Measurements from ENCODE around the gene RAB11FIP3. TPM values are rescaled to one million over a fixed set of nuclear protein-coding genes. Genes with fewer than 3 reads are reported as not detected.

The RAB11FIP3 gene
- total RNA-seq, 2 donors from 2014 or later = 19.9 to 43.8 TPM

- no peak for DNase-seq (ENCODE audit: low spot score)
- H3K9me3 ChIP-seq = no peaks in the 10 kb centered on the region
- H3K4me1 ChIP-seq = peaks cover 0 to 12% of the 10 kb centered on the region in 2 donors
- no peak overlapping the region for H3K27ac ChIP-seq
- H3K27me3 ChIP-seq = no peaks in the 10 kb centered on the region
- TF ChIP-seq CTCF (IDR thresholded peaks at IDR 0.05) = no peak
- no peak overlapping the region for H3K4me3 ChIP-seq
- peaks cover 10% of the 10 kb centered on the region for H3K36me3 ChIP-seq
Measured at GRCh38 chr16:536746-537145, 111.3 kb downstream of the RAB11FIP3 start.

GRCh38 chr16:537415-538335, 112.2 kb downstream of the RAB11FIP3 start:
- no peaks in the 10 kb centered on the region for H3K27me3 ChIP-seq
- no peak overlapping the region for H3K27ac ChIP-seq
- no peak for TF ChIP-seq CTCF (IDR thresholded peaks at IDR 0.05)
- H3K36me3 ChIP-seq = peaks cover 10% of the 10 kb centered on the region
- H3K9me3 ChIP-seq = no peaks in the 10 kb centered on the region
- H3K4me1 ChIP-seq = peaks cover 0 to 12% of the 10 kb centered on the region in 2 donors
- DNase-seq (ENCODE audit: low spot score) = no peak
- H3K4me3 ChIP-seq = no peak overlapping the region

- TF ChIP-seq CTCF (IDR thresholded peaks at IDR 0.05) = no peak
- no peak overlapping the region for H3K4me3 ChIP-seq
- H3K9me3 ChIP-seq = no peaks in the 10 kb centered on the region
- peaks cover 0 to 3% of the 10 kb centered on the region in 2 donors for H3K4me1 ChIP-seq
- H3K27me3 ChIP-seq = no peaks in the 10 kb centered on the region
- no peak for DNase-seq (ENCODE audit: low spot score)
- peaks cover 10% of the 10 kb centered on the region for H3K36me3 ChIP-seq
- no peak overlapping the region for H3K27ac ChIP-seq
Measured at GRCh38 chr16:539901-540530, 114.6 kb downstream of the RAB11FIP3 start.

- H3K9me3 ChIP-seq = no peaks in the 10 kb centered on the region
- peaks cover 0 to under 1% of the 10 kb centered on the region in 2 donors for H3K4me1 ChIP-seq
- no peak for TF ChIP-seq CTCF (IDR thresholded peaks at IDR 0.05)
- H3K27me3 ChIP-seq = no peaks in the 10 kb centered on the region
- H3K27ac ChIP-seq = no peak overlapping the region
- no peak overlapping the region for H3K4me3 ChIP-seq
- no peak for DNase-seq (ENCODE audit: low spot score)
- H3K36me3 ChIP-seq = peaks cover 10% of the 10 kb centered on the region
Measured at GRCh38 chr16:540645-541340, 115.3 kb downstream of the RAB11FIP3 start.

- DNase-seq (ENCODE audit: low spot score) = no peak
- Histone ChIP-seq H3K27ac (no peak overlapping the region), H3K4me3 (no peak overlapping the region), H3K4me1 (no peaks in the 10 kb centered on the region), H3K36me3 (peaks cover 10% of the 10 kb centered on the region), H3K27me3 (no peaks in the 10 kb centered on the region), H3K9me3 (no peaks in the 10 kb centered on the region)
- no peak for TF ChIP-seq CTCF (IDR thresholded peaks at IDR 0.05)
Measured at GRCh38 chr16:543301-544164, 118.1 kb downstream of the RAB11FIP3 start.

Data from right atrium auricular region (tissue), 2 donors.